Nephron (organoid): ENCODE data around the gene SH3PXD2A.

ENCODE experiments used
- H3K27ac Mint-ChIP-seq, 3 experiments: 2 replicates each; pipeline ENCODE4 v1.8.0; 2020; ENCODE audit warnings: mixed read lengths in 3 of 3, mild to moderate bottlenecking in 2 of 3, moderate library complexity in 1 of 3
- H3K27me3 Mint-ChIP-seq: 2 replicates; pipeline ENCODE4 v1.8.0; 2021; ENCODE audit warnings: low read depth, mild to moderate bottlenecking, moderate library complexity, mixed read lengths
- H3K36me3 Mint-ChIP-seq: 2 replicates; pipeline ENCODE4 v1.8.0; 2020; ENCODE audit warnings: low read depth, mixed read lengths
- H3K4me1 Mint-ChIP-seq: 2 replicates; pipeline ENCODE4 v1.8.0; 2020; ENCODE audit warnings: mixed read lengths
- H3K4me3 Mint-ChIP-seq, 3 experiments: 2 replicates each; pipeline ENCODE4 v1.8.0; 2020; ENCODE audit warnings: mild to moderate bottlenecking in 3 of 3, mixed read lengths in 3 of 3, moderate library complexity in 2 of 3
- H3K9me3 Mint-ChIP-seq: 2 replicates; pipeline ENCODE4 v1.8.0; 2020; ENCODE audit warnings: mixed read lengths
- TF ChIP-seq, protein P1 (sequence below), 3 experiments: fragments of 200-600 bp; sonication (generic); IDR thresholded peaks; one replicate each; pipeline ENCODE4 v1.5.0; 2021; ENCODE audit warnings: antibody characterized with exemption in 3 of 3; ENCODE audit not compliant: unreplicated experiment in 3 of 3

Gene SH3PXD2A

DNA sequence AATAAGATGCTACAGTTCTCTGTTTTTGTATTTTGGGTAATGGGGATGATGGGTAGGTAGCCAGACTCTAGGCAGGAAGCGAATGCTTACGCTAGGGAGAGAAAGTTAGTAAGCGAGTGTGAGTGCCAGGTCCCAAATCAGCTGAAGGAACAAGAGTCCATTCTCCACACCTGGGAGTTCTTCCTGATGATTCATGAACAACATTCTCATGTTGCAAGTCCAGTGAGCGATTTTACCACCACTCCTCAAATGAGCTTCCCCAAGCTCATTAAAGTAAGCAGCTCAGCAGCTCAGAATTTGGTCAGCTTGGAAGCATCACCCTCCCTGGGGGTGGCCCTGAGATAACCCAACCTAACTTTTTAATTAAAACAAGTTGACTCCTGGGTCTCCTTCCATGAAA, 27.3 kb downstream of the SH3PXD2A start:
- Mint-ChIP-seq H3K36me3 (no peaks in the 10 kb centered on the region), H3K9me3 (peaks cover 3% of the 10 kb centered on the region), H3K27me3 (peaks cover 4% of the 10 kb centered on the region), H3K4me3 (no peak overlapping the region), H3K27ac (no peak overlapping the region), H3K4me1 (peaks cover 60% of the 10 kb centered on the region)
- TF ChIP-seq, protein P1, sequence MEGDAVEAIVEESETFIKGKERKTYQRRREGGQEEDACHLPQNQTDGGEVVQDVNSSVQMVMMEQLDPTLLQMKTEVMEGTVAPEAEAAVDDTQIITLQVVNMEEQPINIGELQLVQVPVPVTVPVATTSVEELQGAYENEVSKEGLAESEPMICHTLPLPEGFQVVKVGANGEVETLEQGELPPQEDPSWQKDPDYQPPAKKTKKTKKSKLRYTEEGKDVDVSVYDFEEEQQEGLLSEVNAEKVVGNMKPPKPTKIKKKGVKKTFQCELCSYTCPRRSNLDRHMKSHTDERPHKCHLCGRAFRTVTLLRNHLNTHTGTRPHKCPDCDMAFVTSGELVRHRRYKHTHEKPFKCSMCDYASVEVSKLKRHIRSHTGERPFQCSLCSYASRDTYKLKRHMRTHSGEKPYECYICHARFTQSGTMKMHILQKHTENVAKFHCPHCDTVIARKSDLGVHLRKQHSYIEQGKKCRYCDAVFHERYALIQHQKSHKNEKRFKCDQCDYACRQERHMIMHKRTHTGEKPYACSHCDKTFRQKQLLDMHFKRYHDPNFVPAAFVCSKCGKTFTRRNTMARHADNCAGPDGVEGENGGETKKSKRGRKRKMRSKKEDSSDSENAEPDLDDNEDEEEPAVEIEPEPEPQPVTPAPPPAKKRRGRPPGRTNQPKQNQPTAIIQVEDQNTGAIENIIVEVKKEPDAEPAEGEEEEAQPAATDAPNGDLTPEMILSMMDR (IDR thresholded peaks at IDR 0.05; ENCODE audit: unreplicated experiment in 3 of 3): no peak

DNA sequence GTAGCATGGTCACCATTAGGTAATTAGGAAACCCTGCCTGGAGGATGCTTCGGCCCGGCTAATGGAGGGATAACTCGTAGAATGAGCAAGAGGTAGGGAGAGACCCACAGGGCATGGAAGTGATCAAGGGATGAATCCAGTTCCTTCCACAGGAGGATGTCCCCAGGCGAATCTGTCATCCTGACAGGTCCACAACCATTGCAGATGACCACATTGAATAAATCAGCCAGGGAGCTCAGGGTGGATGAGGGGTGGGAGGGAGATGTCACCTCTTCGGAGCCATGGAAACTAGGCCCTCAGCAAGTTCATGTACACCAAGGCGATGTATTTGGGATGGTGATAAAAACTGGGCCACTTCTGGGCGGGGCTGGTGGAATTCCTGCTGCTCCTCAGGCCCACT, 28.5 kb downstream of the SH3PXD2A start:
- Mint-ChIP-seq H3K9me3 (peaks cover 2% of the 10 kb centered on the region), H3K4me1 (peaks cover 72% of the 10 kb centered on the region), H3K27me3 (peaks cover 9% of the 10 kb centered on the region), H3K4me3 (no peak overlapping the region), H3K36me3 (no peaks in the 10 kb centered on the region), H3K27ac (peak overlapping the region in 1 of 3 experiments; percentile 63)
- TF ChIP-seq, protein P1 (IDR thresholded peaks at IDR 0.05; ENCODE audit: unreplicated experiment in 3 of 3): no peak

DNA sequence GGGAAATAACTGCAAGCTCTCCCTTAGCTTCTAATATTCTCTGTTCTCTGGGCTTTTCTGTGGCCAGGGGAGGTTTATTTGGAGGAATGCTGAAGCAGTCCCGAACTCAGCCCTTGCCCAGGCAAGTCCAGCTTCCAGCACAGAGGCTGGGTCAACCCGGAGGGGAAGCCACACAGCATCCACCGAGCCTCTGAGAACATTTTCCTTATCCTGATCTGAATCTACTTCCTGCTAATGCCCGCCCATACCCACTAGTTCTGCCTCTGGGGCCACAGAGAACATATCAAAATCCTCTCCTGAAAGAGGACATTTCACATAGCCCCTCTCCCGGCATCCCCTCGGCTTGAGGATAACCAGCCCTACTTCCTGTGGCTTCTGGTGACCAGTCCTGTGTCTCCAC, 31.1 kb downstream of the SH3PXD2A start:
- Mint-ChIP-seq H3K27ac (peak overlapping the region; percentile 10 to 64 (median 60)), H3K4me1 (peaks cover 69% of the 10 kb centered on the region), H3K4me3 (peak overlapping the region in 1 of 3 experiments; percentile 14), H3K36me3 (no peaks in the 10 kb centered on the region), H3K27me3 (peaks cover 9% of the 10 kb centered on the region), H3K9me3 (no peaks in the 10 kb centered on the region)
- TF ChIP-seq, protein P1 (IDR thresholded peaks at IDR 0.05; ENCODE audit: unreplicated experiment in 3 of 3): no peak

DNA sequence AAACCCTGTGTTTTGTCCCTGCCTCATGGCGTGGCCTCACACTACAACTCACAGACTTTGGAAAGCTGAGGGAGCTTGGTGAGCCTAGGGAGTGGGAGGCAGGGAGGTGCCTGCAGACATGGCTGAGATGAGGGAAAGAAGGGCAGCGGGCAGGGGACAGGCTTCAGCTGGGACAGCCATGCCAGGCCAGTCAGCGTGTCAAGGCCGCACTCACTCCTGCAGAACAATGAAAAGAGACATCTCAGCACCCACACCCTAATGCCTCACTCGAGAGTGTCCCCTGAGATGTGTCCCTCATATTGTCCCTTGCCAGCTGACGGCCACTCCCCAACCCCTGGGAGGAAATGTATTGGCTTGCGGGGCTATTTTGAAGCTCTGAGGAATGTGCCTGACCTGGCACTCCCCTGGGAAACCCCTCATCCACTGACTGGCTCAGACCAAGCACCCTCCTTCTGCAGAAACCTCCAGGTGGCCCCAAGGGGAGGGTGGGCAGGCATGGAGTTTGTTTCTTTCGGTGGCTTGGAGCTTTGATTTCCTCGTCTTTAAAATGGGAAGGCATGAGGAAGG, 31.6 kb downstream of the SH3PXD2A start:
- Mint-ChIP-seq H3K27me3 (peaks cover 13% of the 10 kb centered on the region), H3K9me3 (no peaks in the 10 kb centered on the region), H3K4me3 (no peak overlapping the region), H3K36me3 (no peaks in the 10 kb centered on the region), H3K27ac (peak overlapping the region; percentile 21 to 60 (median 60)), H3K4me1 (peaks cover 69% of the 10 kb centered on the region)
- TF ChIP-seq, protein P1 (IDR thresholded peaks at IDR 0.05; ENCODE audit: unreplicated experiment in 3 of 3): no peak

DNA sequence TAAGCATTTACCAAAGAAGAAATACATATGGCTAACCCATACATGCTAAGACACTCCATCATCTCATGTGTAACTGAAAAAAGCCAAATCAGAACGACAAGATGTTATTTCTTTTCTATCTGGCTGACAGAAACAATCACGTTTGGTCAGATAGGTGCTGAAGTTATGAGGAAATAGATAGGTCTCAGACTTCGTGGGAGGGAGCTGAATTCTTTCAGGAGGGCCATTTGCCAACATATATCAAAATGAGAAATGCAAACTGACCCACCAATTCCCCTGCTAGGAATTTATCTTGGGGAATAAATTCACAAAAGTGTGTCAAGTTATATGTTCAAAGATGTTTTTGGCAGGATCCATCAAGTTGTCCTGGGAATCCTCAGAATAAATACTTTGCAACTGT, 32.6 kb downstream of the SH3PXD2A start:
- Mint-ChIP-seq H3K36me3 (no peaks in the 10 kb centered on the region), H3K4me1 (peaks cover 73% of the 10 kb centered on the region), H3K4me3 (peak overlapping the region in 1 of 3 experiments; percentile 4)

More for the DNA sequence above, 32.6 kb downstream of the SH3PXD2A start:
- Mint-ChIP-seq H3K9me3 (no peaks in the 10 kb centered on the region), H3K27me3 (peaks cover 19% of the 10 kb centered on the region), H3K27ac (peak overlapping the region; percentile 58 to 83 (median 74))
- TF ChIP-seq, protein P1 (IDR thresholded peaks at IDR 0.05; ENCODE audit: unreplicated experiment in 3 of 3): no peak
